ENCODE measurements around the gene BNC2.

The BNC2 gene

DNA sequence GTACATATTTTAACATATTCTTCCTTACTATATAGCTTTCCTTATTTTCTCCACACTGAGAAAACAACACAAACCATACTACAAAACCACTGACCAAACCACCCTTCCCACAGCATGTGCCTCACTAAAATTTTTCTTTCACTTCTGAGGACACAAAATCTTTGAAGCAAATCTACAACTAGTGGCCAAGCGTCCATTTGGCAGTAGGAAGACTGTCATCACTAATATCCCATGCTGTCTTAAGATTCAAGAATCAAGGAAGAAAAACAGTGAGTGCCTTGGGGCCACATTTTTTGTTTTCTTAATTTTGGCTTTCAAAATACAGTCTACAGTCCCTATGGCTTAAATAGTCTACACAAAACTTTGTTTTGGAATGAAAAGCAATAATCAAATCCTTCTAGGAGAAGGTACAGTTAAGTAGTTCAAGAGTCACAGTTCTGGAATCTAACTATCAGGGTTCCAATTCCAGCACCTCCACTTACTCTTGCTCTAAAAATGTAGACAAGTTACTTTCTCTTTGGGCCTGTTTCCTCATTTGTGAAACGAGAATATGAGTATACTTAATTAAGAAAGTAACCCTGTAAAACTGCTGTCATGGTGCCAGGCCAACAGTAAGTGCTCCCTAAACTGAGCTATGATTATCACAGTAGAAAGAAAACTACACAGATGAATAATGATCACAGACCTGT is 227.9 kb downstream of the BNC2 start:
- FAIRE-seq = no peak

DNA sequence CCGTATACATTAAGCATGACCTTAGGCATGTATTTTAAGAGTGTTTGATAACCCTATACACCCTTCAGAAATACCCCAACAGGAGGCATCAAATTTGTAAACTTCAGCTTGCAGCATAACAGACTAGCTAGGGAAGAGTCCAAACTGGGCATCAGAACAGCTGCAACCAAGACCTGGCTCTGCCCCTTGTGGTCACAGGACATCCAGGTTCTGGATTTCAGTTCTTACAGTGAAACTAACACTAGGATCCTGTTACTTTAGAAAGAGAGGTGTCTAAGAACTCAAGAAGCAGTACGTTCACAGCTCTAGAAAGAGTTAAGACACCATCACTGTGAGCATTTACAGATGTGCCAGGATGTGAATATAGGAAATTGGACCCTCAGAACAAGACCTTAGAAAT is 229.8 kb downstream of the BNC2 start:
- no peak for FAIRE-seq
- no peak for DNase-seq (ENCODE audit: insufficient read length, low spot score)

More for the DNA sequence above, 227.9 kb downstream of the BNC2 start:
- no peak for DNase-seq (ENCODE audit: insufficient read length, low spot score)

GRCh38 chr9:16639644-16640043 is 230.8 kb downstream of the BNC2 start:
- FAIRE-seq (no peak), DNase-seq (ENCODE audit: insufficient read length, low spot score) (no peak)

- DNase-seq (ENCODE audit: insufficient read length, low spot score) = no peak
- no peak for FAIRE-seq
Measured at GRCh38 chr9:16637911-16638310, 232.6 kb downstream of the BNC2 start.

DNA sequence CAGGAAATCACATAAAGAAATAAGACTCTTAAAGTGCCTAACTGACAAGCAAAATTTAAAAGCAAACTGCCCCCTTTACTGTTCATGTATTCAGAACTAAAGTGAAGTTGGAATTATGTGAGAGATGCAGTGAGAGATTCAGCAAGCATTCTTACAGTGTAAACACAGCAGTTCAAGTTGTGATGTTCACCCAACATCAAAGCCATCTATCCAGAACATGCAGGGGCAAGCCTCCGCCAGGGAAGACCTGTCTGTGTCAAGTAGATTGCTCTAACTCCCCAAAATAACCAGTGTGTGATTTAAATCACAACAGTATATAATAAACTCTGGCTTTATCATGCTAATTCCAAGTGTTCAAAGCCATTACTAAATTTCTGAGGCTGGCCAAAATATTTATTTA is 233.3 kb downstream of the BNC2 start:
- no peak for FAIRE-seq
- no peak for DNase-seq (ENCODE audit: insufficient read length, low spot score)

DNA sequence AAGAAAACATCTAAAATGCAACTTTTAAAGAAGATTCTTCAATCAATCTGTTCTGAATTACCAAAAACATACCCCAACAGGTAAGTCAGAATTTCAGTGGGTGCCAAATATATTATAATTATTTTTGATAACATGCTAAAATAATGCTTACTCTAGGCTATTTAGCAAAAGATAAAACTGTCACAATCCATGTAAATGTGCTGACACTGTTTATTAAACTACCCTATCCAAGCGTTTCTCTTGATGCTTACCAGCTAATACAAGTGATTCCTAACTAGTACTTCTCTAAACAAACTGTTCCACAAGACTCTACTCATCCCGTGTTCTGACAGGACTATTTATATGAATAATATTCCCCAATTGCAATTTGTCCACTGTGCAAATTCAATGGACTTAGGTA is 236.7 kb downstream of the BNC2 start:
- DNase-seq (ENCODE audit: insufficient read length, low spot score) (no peak), FAIRE-seq (no peak)

- DNase-seq (ENCODE audit: insufficient read length, low spot score) (no peak), FAIRE-seq (no peak)
Measured at GRCh38 chr9:16628413-16628812, 242.1 kb downstream of the BNC2 start.

GRCh38 chr9:16627967-16628366 is 242.5 kb downstream of the BNC2 start:
- no peak for FAIRE-seq
- no peak for DNase-seq (ENCODE audit: insufficient read length, low spot score)

- DNase-seq (ENCODE audit: insufficient read length, low spot score) = no peak
- FAIRE-seq = no peak
Measured at GRCh38 chr9:16627521-16627920, 242.9 kb downstream of the BNC2 start.

DNA sequence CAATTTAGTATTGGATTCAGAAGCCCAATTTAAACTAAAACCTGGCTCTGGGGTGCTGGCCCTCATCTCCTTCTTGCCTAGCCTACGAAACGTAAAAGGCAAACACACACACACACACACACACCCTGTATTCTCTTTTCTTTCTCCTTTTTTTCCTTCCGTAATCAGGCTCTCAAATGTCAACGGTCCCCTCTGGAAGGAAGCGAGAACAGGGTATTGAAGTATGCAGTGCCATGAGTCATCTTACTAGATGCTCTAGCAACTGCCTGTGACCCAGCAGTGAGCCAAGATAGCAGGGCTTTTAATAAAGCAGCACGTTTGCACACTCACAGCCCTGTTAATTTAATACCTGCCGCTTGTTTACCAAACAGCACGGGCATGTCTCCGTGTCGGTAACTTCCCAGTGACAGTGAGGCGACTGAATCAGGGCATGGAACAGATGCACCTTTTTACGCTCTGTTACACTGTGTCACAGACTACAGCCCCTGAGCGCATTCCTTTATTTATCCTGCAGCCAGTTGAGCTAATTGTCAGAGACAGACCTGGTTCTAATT is 243.8 kb downstream of the BNC2 start:
- no peak for FAIRE-seq

DNA sequence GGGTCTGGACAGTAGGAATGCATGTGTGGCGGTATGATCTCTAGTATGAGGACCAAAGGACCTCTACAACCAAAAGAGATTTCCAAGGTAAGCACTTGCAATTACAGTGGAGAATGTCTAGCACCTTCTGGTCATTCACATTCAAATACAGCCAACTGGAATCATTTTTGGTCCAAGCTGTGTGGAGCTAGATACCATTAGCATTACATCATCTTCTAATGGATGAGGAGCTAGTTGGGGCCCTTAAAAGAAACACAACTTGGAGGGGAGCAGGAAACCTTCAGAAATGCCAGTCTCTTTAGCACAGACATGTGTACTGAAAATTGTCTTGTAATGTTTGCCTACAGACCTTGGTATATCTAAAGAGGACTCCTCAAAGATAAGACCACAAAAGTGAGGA is 244.7 kb downstream of the BNC2 start:
- FAIRE-seq (no peak), DNase-seq (ENCODE audit: insufficient read length, low spot score) (no peak)

More for the DNA sequence above, 243.8 kb downstream of the BNC2 start:
- peak; percentile 36 for DNase-seq (ENCODE audit: insufficient read length, low spot score)

- no peak for FAIRE-seq
Measured at GRCh38 chr9:16625161-16625631, 245.3 kb downstream of the BNC2 start.

GRCh38 chr9:16624744-16625117 is 245.7 kb downstream of the BNC2 start:
- DNase-seq (ENCODE audit: insufficient read length, low spot score) = no peak
- FAIRE-seq = no peak

More at GRCh38 chr9:16625161-16625631, 245.3 kb downstream of the BNC2 start:
- DNase-seq (ENCODE audit: insufficient read length, low spot score) = no peak

- DNase-seq (ENCODE audit: insufficient read length, low spot score) (no peak), FAIRE-seq (no peak)
Measured at GRCh38 chr9:16623989-16624743, 246.3 kb downstream of the BNC2 start.

- no peak for DNase-seq (ENCODE audit: insufficient read length, low spot score)
- no peak for FAIRE-seq
Measured at GRCh38 chr9:16622541-16622940, 247.9 kb downstream of the BNC2 start.

DNA sequence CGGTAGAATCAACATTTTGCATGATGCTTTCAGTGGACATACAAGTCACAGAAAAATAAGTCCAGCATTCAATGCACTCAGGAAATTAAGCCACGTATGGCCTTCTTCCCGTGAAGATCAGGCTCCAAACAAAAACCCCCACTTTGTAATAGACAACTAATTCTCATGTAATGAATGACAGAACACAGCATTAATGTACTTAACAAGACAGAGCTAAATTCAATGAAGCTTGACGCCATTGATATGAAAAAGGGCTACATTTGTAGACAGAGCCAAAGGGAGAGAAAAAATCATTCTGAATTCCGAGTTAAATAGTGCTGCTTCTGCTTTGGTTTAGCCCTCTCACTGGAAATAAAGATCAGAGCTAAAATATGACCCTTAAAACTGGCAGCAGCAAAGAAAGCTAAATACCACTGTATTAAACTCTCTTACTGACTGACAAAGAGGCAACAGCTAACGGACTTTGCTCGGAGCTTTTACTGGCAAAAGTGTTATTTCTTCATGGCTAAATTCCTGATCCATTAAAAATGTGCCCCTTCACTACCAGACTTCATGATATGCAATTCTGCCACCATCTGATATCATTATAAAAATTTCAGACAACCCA is 250.5 kb downstream of the BNC2 start:
- FAIRE-seq = no peak
- DNase-seq (ENCODE audit: insufficient read length, low spot score) = no peak

DNA sequence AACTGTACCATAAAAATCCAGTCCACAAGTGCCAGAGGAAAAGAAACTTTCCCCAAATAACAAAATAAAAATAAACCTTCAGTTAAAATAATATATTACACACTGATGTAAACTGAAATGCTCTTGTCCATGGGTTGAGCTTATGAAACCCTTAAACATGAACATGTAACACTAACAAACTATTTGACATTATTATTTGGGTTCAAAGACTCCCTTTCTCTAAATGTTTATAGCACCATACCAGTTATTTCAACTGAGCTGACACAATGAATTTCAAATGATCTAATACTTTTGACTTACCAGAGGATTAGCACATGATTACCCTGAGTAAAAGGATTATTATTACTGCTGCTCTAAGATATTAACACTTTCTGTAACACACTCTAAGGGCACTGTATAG is 251.1 kb downstream of the BNC2 start:
- DNase-seq (ENCODE audit: insufficient read length, low spot score) (no peak), FAIRE-seq (no peak)

- DNase-seq (ENCODE audit: insufficient read length, low spot score) (no peak), FAIRE-seq (no peak)
Measured at GRCh38 chr9:16618524-16618923, 251.9 kb downstream of the BNC2 start.

GRCh38 chr9:16616686-16617085 is 253.8 kb downstream of the BNC2 start:
- DNase-seq (ENCODE audit: insufficient read length, low spot score) = no peak
- FAIRE-seq = no peak

DNA sequence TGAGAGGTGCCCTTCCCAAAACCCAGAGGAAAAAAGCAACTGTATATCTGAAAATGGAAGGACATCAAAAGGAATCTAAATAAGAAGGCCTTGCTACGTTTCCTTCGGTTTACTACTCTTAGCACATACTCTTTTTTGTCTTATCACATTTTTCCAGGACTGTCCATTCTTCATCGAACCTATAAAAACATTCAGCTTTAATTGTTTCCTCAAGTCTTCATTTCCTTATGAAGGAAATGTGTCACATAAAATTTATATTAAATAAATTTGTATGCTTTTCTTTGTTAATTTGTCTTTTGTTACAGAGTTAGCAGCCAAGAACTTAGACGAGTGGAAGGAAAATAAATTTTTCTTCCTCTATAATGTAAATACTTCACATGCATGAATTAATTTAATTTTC is 255.0 kb downstream of the BNC2 start:
- FAIRE-seq (no peak), DNase-seq (ENCODE audit: insufficient read length, low spot score) (no peak)

GRCh38 chr9:16613605-16614004 is 256.9 kb downstream of the BNC2 start:
- FAIRE-seq = no peak
- no peak for DNase-seq (ENCODE audit: insufficient read length, low spot score)

All from HTR-8/SVneo (cell line).